Transverse colon (tissue), 4 donors: ENCODE measurements around the gene OSCAR. TPM values are rescaled to one million over a fixed set of nuclear protein-coding genes. Genes with fewer than 3 reads are reported as not detected.

Experiments used
- DNase-seq: peaks from one replicate; pipeline ENCODE4 v3.0.0-alpha.2; 2019
- H3K27ac ChIP-seq, 4 donors: fragments of 200-600 bp; sonication (generic); 2 replicates each; pipeline ENCODE4 v1.5.1; 2016 to 2018; ENCODE audit warnings: inconsistent platforms in 4 of 4
- H3K27me3 ChIP-seq: fragments of 200-600 bp; sonication (generic); 2 replicates; pipeline ENCODE4 v1.5.1; 2017; ENCODE audit warnings: inconsistent platforms
- H3K36me3 ChIP-seq, 4 donors: fragments of 200-600 bp; sonication (generic); 2 replicates each; pipeline ENCODE4 v1.5.1; 2017 to 2019; ENCODE audit warnings: inconsistent platforms in 4 of 4
- H3K4me1 ChIP-seq, 4 donors: fragments of 200-600 bp; sonication (generic); 2 replicates each; pipeline ENCODE4 v1.5.1; 2017 to 2020; ENCODE audit warnings: inconsistent platforms in 4 of 4
- H3K4me3 ChIP-seq, 4 donors: fragments of 200-600 bp; sonication (generic); 1 replicate in 1 of 4; 2 replicates in 3 of 4; pipeline versions ENCODE4 v1.5.1 to v1.6.1; 2017 to 2019; ENCODE audit warnings: inconsistent platforms in 4 of 4
- H3K9me3 ChIP-seq, 2 donors: fragments of 200-600 bp; sonication (generic); 2 replicates each; pipeline ENCODE4 v1.5.1; 2017 to 2019; ENCODE audit warnings: inconsistent platforms in 2 of 2
- CTCF ChIP-seq, 5 experiments: fragments of 200-600 bp in 3 of 5; fragments of 450-650 bp in 2 of 5; sonication (generic) in 3 of 5; IDR thresholded peaks; 1 replicate in 2 of 5; 2 replicates in 3 of 5; pipeline ENCODE4 v1.5.1; 2016 to 2017; ENCODE audit warnings: antibody characterized with exemption in 5 of 5, inconsistent platforms in 3 of 5, mild to moderate bottlenecking in 2 of 5, moderate library complexity in 1 of 5
- EP300 ChIP-seq: sonication (generic); formaldehyde crosslinking; IDR thresholded peaks from one replicate; pipeline ENCODE4 v1.6.1; 2017; ENCODE audit warnings: antibody characterized with exemption, low read depth
- POLR2A ChIP-seq: fragments of 450-650 bp; IDR thresholded peaks from one replicate; pipeline ENCODE4 v1.6.1; 2016; ENCODE audit warnings: antibody characterized with exemption, mild to moderate bottlenecking, moderate library complexity
- POLR2AphosphoS5 ChIP-seq, 3 donors: sonication (generic); formaldehyde crosslinking; IDR thresholded peaks; one replicate each; pipeline ENCODE4 v1.6.1; 2016; ENCODE audit warnings: antibody characterized with exemption in 3 of 3
- WGBS, 2 donors: methylation state at CpG; one replicate each; pipeline ENCODE4 v1.1.5; 2018; ENCODE audit warnings: low coverage in 1 of 2; 5-methylcytosine and 5-hydroxymethylcytosine counted together
- in situ Hi-C, 4 donors: fragments of 200-750 bp; cut with MboI; loops; one replicate each; pipeline versions ENCODE4 v1.15.0 to v1.15.1; 2017; ENCODE audit warnings: low sequenced_read_pairs in 3 of 4, low pct_ligation_motif_present in 1 of 4, low pct_unique_long_range_greater_than_20kb in 1 of 4
- intact Hi-C: fragments of 100-400 bp; cut with DNase I; formaldehyde crosslinking; loops from one replicate; pipeline ENCODE4 v1.15.1; 2023; ENCODE audit warnings: low total_unique reads
- total RNA-seq, 4 donors: library from RNA; depleted of rRNA; stranded (reverse); fragments of >200 nt; gene quantifications; one replicate each; pipeline ENCODE4 v1.1.0, GENCODE V29; 2016

OSCAR gene
- total RNA-seq, 4 donors from 2014 or later, result 0.27 to 3.2 (median 0.75) TPM; not detected in 1

GRCh38 chr19:54077334-54077733 lies 23.3 kb downstream of the OSCAR start:
- Histone ChIP-seq H3K4me1 (no peaks in the 10 kb centered on the region), H3K4me3 (no peak overlapping the region), H3K9me3 (no peaks in the 10 kb centered on the region), H3K27me3 (no peaks in the 10 kb centered on the region), H3K36me3 (no peaks in the 10 kb centered on the region), H3K27ac (no peak overlapping the region)
- intact Hi-C loops, result no loop called here
- in situ Hi-C loops, result no loop called here
- 46 to 72% methylated on average over 2 to 5 of the region's 5 CpGs for WGBS, 2 donors
- no peak for DNase-seq
- no peak for TF ChIP-seq POLR2AphosphoS5 (IDR thresholded peaks at IDR 0.05)
- no peak for TF ChIP-seq CTCF (IDR thresholded peaks at IDR 0.05)
- no peak for TF ChIP-seq EP300
- no peak for TF ChIP-seq POLR2A

GRCh38 chr19:54074851-54075250 lies 25.8 kb downstream of the OSCAR start:
- H3K4me3 ChIP-seq, result no peak overlapping the region
- TF ChIP-seq POLR2A (no peak), POLR2AphosphoS5 (IDR thresholded peaks at IDR 0.05) (no peak), CTCF (IDR thresholded peaks at IDR 0.05) (no peak), EP300 (no peak)
- no peak for DNase-seq
- WGBS, 2 donors, result 81 to 90% methylated on average over 2 to 9 of the region's 9 CpGs
- no peaks in the 10 kb centered on the region for H3K36me3 ChIP-seq
- no peaks in the 10 kb centered on the region for H3K27me3 ChIP-seq
- no peaks in the 10 kb centered on the region for H3K9me3 ChIP-seq
- in situ Hi-C loops, result no loop called here
- no peak overlapping the region for H3K27ac ChIP-seq
- H3K4me1 ChIP-seq, result no peaks in the 10 kb centered on the region
- intact Hi-C loops, result no loop called here

GRCh38 chr19:54073829-54074228 lies 26.8 kb downstream of the OSCAR start:
- Histone ChIP-seq H3K4me3 (no peak overlapping the region), H3K27me3 (no peaks in the 10 kb centered on the region), H3K27ac (no peak overlapping the region), H3K4me1 (no peaks in the 10 kb centered on the region), H3K36me3 (no peaks in the 10 kb centered on the region), H3K9me3 (no peaks in the 10 kb centered on the region)
- WGBS, 2 donors, result 90% methylated on average over 10 of the region's 10 CpGs; no CpG with 5 or more reads in 1 of the 2 donors
- in situ Hi-C loops, result no loop called here
- intact Hi-C loops, result no loop called here
- TF ChIP-seq POLR2A, result no peak
- TF ChIP-seq POLR2AphosphoS5 (IDR thresholded peaks at IDR 0.05), result no peak
- TF ChIP-seq EP300, result no peak
- TF ChIP-seq CTCF (IDR thresholded peaks at IDR 0.05), result no peak
- no peak for DNase-seq

GRCh38 chr19:54069470-54069869 lies 31.1 kb downstream of the OSCAR start:
- Histone ChIP-seq H3K9me3 (no peaks in the 10 kb centered on the region), H3K27me3 (no peaks in the 10 kb centered on the region), H3K27ac (no peak overlapping the region), H3K4me3 (no peak overlapping the region), H3K36me3 (no peaks in the 10 kb centered on the region), H3K4me1 (no peaks in the 10 kb centered on the region)
- intact Hi-C loops, result no loop called here
- WGBS, 2 donors, result 57% methylated on average over 5 of the region's 5 CpGs; no CpG with 5 or more reads in 1 of the 2 donors
- TF ChIP-seq POLR2AphosphoS5 (IDR thresholded peaks at IDR 0.05) (no peak), POLR2A (no peak), CTCF (IDR thresholded peaks at IDR 0.05) (no peak), EP300 (no peak)
- DNase-seq, result no peak
- in situ Hi-C loops, result no loop called here
